Coronary artery (tissue), 2 donors: Measurements from ENCODE around the gene CHI3L2.
"Not testable (repeated sequence)": the region's sequence is repeated elsewhere in the genome, so short reads cannot be mapped to it uniquely, and the experiment has no call there.

Experiments
- DNase-seq: peaks from one replicate; pipeline ENCODE4 v3.0.0-alpha.2; 2017; ENCODE audit warnings: low spot score
- H3K27ac ChIP-seq, 2 donors: fragments of 200-600 bp; sonication (generic); one replicate each; pipeline ENCODE4 v1.5.1; 2016 to 2019
- H3K4me3 ChIP-seq: fragments of 200-600 bp; sonication (generic); 2 replicates; pipeline ENCODE4 v1.5.1; 2016; ENCODE audit warnings: mild to moderate bottlenecking, moderate library complexity
- CTCF ChIP-seq: fragments of 200-600 bp; sonication (generic); IDR thresholded peaks from one replicate; pipeline ENCODE4 v1.5.1; 2019; ENCODE audit warnings: antibody characterized with exemption

The CHI3L2 gene

GRCh38 chr1:111208921-111209320 lies 18.6 kb upstream of the CHI3L2 start:
- H3K4me3 ChIP-seq: no peak overlapping the region
- no peak for DNase-seq
- no peak overlapping the region for H3K27ac ChIP-seq
- TF ChIP-seq CTCF: no peak

GRCh38 chr1:111209622-111210021 lies 17.9 kb upstream of the CHI3L2 start:
- no peak for TF ChIP-seq CTCF
- DNase-seq: no peak

GRCh38 chr1:111211921-111212320 lies 15.6 kb upstream of the CHI3L2 start:
- TF ChIP-seq CTCF: no peak
- no peak overlapping the region for H3K4me3 ChIP-seq
- no peak for DNase-seq
- H3K27ac ChIP-seq: no peak overlapping the region

More at GRCh38 chr1:111209622-111210021, 17.9 kb upstream of the CHI3L2 start:
- Histone ChIP-seq H3K4me3 (no peak overlapping the region), H3K27ac (no peak overlapping the region)

GRCh38 chr1:111212634-111213335 lies 14.7 kb upstream of the CHI3L2 start:
- Histone ChIP-seq H3K4me3 (no peak overlapping the region), H3K27ac (no peak overlapping the region)
- DNase-seq: no peak
- no peak for TF ChIP-seq CTCF

GRCh38 chr1:111213412-111213811 lies 14.1 kb upstream of the CHI3L2 start:
- no peak for DNase-seq
- no peak overlapping the region for H3K4me3 ChIP-seq
- TF ChIP-seq CTCF: no peak
- H3K27ac ChIP-seq: no peak overlapping the region

GRCh38 chr1:111214074-111214801 lies 13.3 kb upstream of the CHI3L2 start:
- Histone ChIP-seq H3K4me3 (no peak overlapping the region), H3K27ac (no peak overlapping the region)
- DNase-seq: no peak
- TF ChIP-seq CTCF: no peak

GRCh38 chr1:111214884-111215283 lies 12.6 kb upstream of the CHI3L2 start:
- Histone ChIP-seq H3K27ac (no peak overlapping the region), H3K4me3 (no peak overlapping the region)
- no peak for DNase-seq
- no peak for TF ChIP-seq CTCF

- H3K4me3 ChIP-seq, H3K27ac ChIP-seq, DNase-seq: not testable (repeated sequence)
Measured at GRCh38 chr1:111215285-111215684, 12.2 kb upstream of the CHI3L2 start.
